SK-N-SH (cell line): ENCODE results near the gene ARHGAP26. TPM values are rescaled to one million over a fixed set of nuclear protein-coding genes. Genes with fewer than 3 reads are reported as not detected.

ENCODE experiments used
- CTCF ChIA-PET: fragments of 300-600, 350-600 bp; formaldehyde crosslinking; extraction: SDS; loops from one replicate; lab custom pipeline; 2021; lab: Yijun Ruan, JAX
- POLR2A ChIA-PET: fragments of 350-600 bp; sonication (Branson Sonifier 250); formaldehyde crosslinking; extraction: SDS; loops from one replicate; lab custom pipeline; 2020; ENCODE audit warnings: antibody characterized with exemption, inconsistent platforms; lab: Yijun Ruan, JAX
- DNase-seq: peaks from one replicate; pipeline ENCODE4 v3.0.0; 2012
- H2AFZ ChIP-seq: fragments of 200-600 bp; sonication (generic); 2 replicates; pipeline ENCODE4 v1.8.1; 2016; ENCODE audit warnings: antibody characterized with exemption, mild to moderate bottlenecking, low read depth
- H3F3A ChIP-seq: fragments of 200-600 bp; sonication (generic); replicated peaks from 2 replicates; pipeline ENCODE3; 2016; ENCODE audit warnings: antibody characterized with exemption, mild to moderate bottlenecking; ENCODE audit not compliant: insufficient read depth
- H3K27ac ChIP-seq, 2 experiments: fragments of 200-500 bp in 1 of 2; fragments of 200-600 bp in 1 of 2; sonication (Bioruptor generic) in 1 of 2; sonication (generic), shearing (Covaris generic) in 1 of 2; 2 replicates each; pipeline versions ENCODE4 v1.5.1 to v1.6.1; 2014 to 2016; ENCODE audit warnings: low read depth in 2 of 2, inconsistent platforms in 1 of 2, low read length in 1 of 2, mild to moderate bottlenecking in 1 of 2, mixed read lengths in 1 of 2
- H3K27me3 ChIP-seq: fragments of 200-600 bp; sonication (generic), shearing (Covaris generic); 2 replicates; pipeline ENCODE4 v1.6.1; 2016; ENCODE audit warnings: mixed run types; ENCODE audit not compliant: insufficient read depth
- H3K36me3 ChIP-seq, 2 experiments: fragments of 200-500 bp in 1 of 2; fragments of 200-600 bp in 1 of 2; sonication (Bioruptor generic) in 1 of 2; sonication (generic) in 1 of 2; replicated peaks in 1 of 2; 2 replicates each; pipeline versions ENCODE3 to v1.5.1; 2014 to 2016; ENCODE audit warnings: low read length in 1 of 2, mild to moderate bottlenecking in 1 of 2; ENCODE audit not compliant: insufficient read depth in 2 of 2, control insufficient read depth in 1 of 2
- H3K4me1 ChIP-seq, 2 experiments: fragments of 200-500 bp in 1 of 2; fragments of 200-600 bp in 1 of 2; sonication (Bioruptor generic) in 1 of 2; sonication (generic), shearing (Covaris generic) in 1 of 2; 2 replicates each; pipeline versions ENCODE4 v1.5.1 to v1.6.1; 2014 to 2016; ENCODE audit warnings: low read depth in 1 of 2, low read length in 1 of 2, mixed run types in 1 of 2; ENCODE audit not compliant: insufficient read depth in 2 of 2, control insufficient read depth in 1 of 2
- H3K4me2 ChIP-seq: fragments of 200-600 bp; sonication (generic), shearing (Covaris generic); 2 replicates; pipeline ENCODE4 v1.6.1; 2017; ENCODE audit warnings: mixed run types
- H3K4me3 ChIP-seq, 2 experiments: fragments of 200-500 bp in 1 of 2; fragments of 200-600 bp in 1 of 2; sonication (Bioruptor generic) in 1 of 2; sonication (generic), shearing (Covaris generic) in 1 of 2; 2 replicates each; pipeline versions ENCODE4 v1.5.1 to v1.8.1; 2014 to 2016; ENCODE audit warnings: low read depth in 2 of 2, inconsistent platforms in 1 of 2, low read length in 1 of 2, mild to moderate bottlenecking in 1 of 2, mixed read lengths in 1 of 2, moderate library complexity in 1 of 2
- H3K79me2 ChIP-seq: fragments of 200-600 bp; sonication (generic); 2 replicates; pipeline ENCODE4 v1.8.1; 2017; ENCODE audit warnings: mild to moderate bottlenecking; ENCODE audit not compliant: insufficient read depth
- H3K9ac ChIP-seq: fragments of 200-600 bp; sonication (generic); 2 replicates; pipeline ENCODE4 v1.6.1; 2017; ENCODE audit warnings: mixed run types
- H3K9me2 ChIP-seq: fragments of 200-600 bp; sonication (generic); 2 replicates; pipeline ENCODE4 v1.6.1; 2017; ENCODE audit warnings: mixed run types
- H3K9me3 ChIP-seq: fragments of 200-600 bp; sonication (generic); 2 replicates; pipeline ENCODE4 v1.6.1; 2017; ENCODE audit warnings: mixed run types, mild to moderate bottlenecking, moderate library complexity
- H4K20me1 ChIP-seq: fragments of 200-600 bp; sonication (generic); 2 replicates; pipeline ENCODE4 v1.6.1; 2017; ENCODE audit warnings: mild to moderate bottlenecking, mixed run types; ENCODE audit not compliant: insufficient read depth
- CHD2 ChIP-seq: fragments of 150-350 bp; IDR thresholded peaks from 2 replicates; pipeline ENCODE4 v1.6.1; 2018; ENCODE audit warnings: low read length; ENCODE audit not compliant: partially characterized antibody
- EZH2phosphoT487 ChIP-seq: fragments of 200-600 bp; sonication (generic); IDR thresholded peaks from 2 replicates; pipeline ENCODE4 v1.6.1; 2017; ENCODE audit warnings: low read depth, mixed run types, mild to moderate bottlenecking, antibody characterized with exemption, moderate library complexity, borderline replicate concordance
- FOSL2 ChIP-seq: IDR thresholded peaks from 2 replicates; pipeline ENCODE4 v1.4.0; 2012; ENCODE audit warnings: low read depth, mild to moderate bottlenecking, moderate library complexity, borderline replicate concordance
- FOXJ3 ChIP-seq: sonication (generic); formaldehyde crosslinking; IDR thresholded peaks from 2 replicates; pipeline ENCODE4 v1.5.1; 2020; ENCODE audit warnings: mild to moderate bottlenecking, missing genetic modification reagents
- GABPA ChIP-seq: IDR thresholded peaks from 2 replicates; pipeline ENCODE4 v1.4.0; 2012; ENCODE audit warnings: low read depth, mild to moderate bottlenecking
- GATA2 ChIP-seq: sonication (generic); formaldehyde crosslinking; IDR thresholded peaks from 2 replicates; pipeline ENCODE4 v1.5.0; 2020; ENCODE audit warnings: mild to moderate bottlenecking, missing genetic modification reagents
- JUND ChIP-seq: IDR thresholded peaks from 2 replicates; pipeline ENCODE4 v1.4.0; 2012
- NFIC ChIP-seq: IDR thresholded peaks from 2 replicates; pipeline ENCODE4 v1.4.0; 2012; ENCODE audit warnings: borderline replicate concordance
- RCOR1 ChIP-seq: fragments of 150-350 bp; IDR thresholded peaks from 2 replicates; pipeline ENCODE4 v1.6.1; 2017; ENCODE audit warnings: antibody characterized with exemption, low read length
- RFX5 ChIP-seq: IDR thresholded peaks from 2 replicates; pipeline ENCODE4 v1.6.1; 2012; ENCODE audit warnings: mild to moderate bottlenecking, improper control_type of control experiment, low read length
- RXRA ChIP-seq: IDR thresholded peaks from 2 replicates; pipeline ENCODE4 v1.4.0; 2012; ENCODE audit warnings: low read depth, mild to moderate bottlenecking, borderline replicate concordance
- TAF1 ChIP-seq: IDR thresholded peaks from 2 replicates; pipeline ENCODE4 v1.6.1; 2012; ENCODE audit warnings: low read depth, mild to moderate bottlenecking, low read length, moderate library complexity, borderline replicate concordance
- USF1 ChIP-seq: IDR thresholded peaks from 2 replicates; pipeline ENCODE4 v1.4.0; 2012; ENCODE audit warnings: low read depth, borderline replicate concordance
- USF2 ChIP-seq: fragments of 150-350 bp; IDR thresholded peaks from 2 replicates; pipeline ENCODE4 v1.6.1; 2017; ENCODE audit warnings: antibody characterized with exemption, low read length, low read depth, borderline replicate concordance
- ZBTB33 ChIP-seq: IDR thresholded peaks from 2 replicates; pipeline ENCODE4 v1.4.0; 2012; ENCODE audit warnings: low read depth, borderline replicate concordance
- WGBS: methylation state at CpG from one replicate; pipeline ENCODE4 v1.1.6; 2017; ENCODE audit warnings: low lambda C conversion rate; 5-methylcytosine and 5-hydroxymethylcytosine counted together
- polyA plus RNA-seq, 3 experiments: library from polyadenylated mRNA; depleted of rRNA; stranded (reverse); fragments of >200 nt; gene quantifications; 2 replicates each; pipeline ENCODE4 v1.2.3, GENCODE V29; 2012
- TF ChIP-seq, protein P1 (sequence below): IDR thresholded peaks from 2 replicates; pipeline ENCODE4 v1.6.1; 2012; ENCODE audit warnings: mild to moderate bottlenecking, low read depth, low read length, moderate library complexity
- TF ChIP-seq, protein P2 (sequence below): IDR thresholded peaks from 2 replicates; pipeline ENCODE4; 2012
- TF ChIP-seq, protein P3 (sequence below): IDR thresholded peaks from 2 replicates; pipeline ENCODE4 v1.4.0; 2012; ENCODE audit warnings: low read depth

The ARHGAP26 gene
- polyA plus RNA-seq, 1 of the 3 experiments (the other 2 are of a cell fraction) = 6.1 TPM

DNA sequence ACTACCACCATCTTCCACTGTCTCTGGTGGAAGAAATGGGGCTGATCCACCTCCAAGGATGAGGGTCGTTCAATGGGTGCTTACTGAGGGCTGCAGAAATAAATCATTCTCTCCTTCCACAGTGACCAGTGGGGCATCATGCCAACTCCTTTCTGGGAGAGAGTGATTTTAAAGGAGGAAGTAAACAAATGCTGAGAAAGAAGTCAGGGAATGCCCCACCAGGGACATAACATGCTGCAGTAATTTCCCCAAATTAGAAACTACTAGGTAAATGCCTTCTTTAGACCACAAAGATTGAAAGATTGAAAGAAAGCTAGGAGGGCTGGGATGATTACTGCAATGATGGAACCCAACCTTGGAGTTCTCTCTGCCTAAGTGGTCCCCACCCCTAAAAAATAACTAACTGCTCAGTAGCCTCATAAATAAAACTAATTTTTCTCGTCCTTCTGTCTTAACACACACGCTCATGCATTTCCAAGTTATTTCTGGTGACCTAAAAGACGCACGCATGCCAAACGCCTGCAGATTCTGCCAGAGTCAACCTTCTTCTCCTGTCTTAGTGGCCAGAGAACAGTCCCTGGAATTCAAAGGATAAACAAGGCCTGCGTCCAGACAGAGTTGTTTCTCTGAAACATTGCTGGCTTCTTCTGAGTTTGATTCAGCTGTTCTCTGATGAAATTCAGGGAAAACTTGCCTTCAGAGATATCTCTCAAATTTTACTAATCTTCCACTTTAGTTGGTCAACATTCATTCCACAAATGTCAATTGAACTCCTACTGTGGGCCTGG, 383.3 kb downstream of the ARHGAP26 start (continued):
- TF ChIP-seq, protein P1, sequence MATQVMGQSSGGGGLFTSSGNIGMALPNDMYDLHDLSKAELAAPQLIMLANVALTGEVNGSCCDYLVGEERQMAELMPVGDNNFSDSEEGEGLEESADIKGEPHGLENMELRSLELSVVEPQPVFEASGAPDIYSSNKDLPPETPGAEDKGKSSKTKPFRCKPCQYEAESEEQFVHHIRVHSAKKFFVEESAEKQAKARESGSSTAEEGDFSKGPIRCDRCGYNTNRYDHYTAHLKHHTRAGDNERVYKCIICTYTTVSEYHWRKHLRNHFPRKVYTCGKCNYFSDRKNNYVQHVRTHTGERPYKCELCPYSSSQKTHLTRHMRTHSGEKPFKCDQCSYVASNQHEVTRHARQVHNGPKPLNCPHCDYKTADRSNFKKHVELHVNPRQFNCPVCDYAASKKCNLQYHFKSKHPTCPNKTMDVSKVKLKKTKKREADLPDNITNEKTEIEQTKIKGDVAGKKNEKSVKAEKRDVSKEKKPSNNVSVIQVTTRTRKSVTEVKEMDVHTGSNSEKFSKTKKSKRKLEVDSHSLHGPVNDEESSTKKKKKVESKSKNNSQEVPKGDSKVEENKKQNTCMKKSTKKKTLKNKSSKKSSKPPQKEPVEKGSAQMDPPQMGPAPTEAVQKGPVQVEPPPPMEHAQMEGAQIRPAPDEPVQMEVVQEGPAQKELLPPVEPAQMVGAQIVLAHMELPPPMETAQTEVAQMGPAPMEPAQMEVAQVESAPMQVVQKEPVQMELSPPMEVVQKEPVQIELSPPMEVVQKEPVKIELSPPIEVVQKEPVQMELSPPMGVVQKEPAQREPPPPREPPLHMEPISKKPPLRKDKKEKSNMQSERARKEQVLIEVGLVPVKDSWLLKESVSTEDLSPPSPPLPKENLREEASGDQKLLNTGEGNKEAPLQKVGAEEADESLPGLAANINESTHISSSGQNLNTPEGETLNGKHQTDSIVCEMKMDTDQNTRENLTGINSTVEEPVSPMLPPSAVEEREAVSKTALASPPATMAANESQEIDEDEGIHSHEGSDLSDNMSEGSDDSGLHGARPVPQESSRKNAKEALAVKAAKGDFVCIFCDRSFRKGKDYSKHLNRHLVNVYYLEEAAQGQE = no peak

GRCh38 chr5:143154510-143155370, 384.6 kb downstream of the ARHGAP26 start:
- TF ChIP-seq, protein P2, sequence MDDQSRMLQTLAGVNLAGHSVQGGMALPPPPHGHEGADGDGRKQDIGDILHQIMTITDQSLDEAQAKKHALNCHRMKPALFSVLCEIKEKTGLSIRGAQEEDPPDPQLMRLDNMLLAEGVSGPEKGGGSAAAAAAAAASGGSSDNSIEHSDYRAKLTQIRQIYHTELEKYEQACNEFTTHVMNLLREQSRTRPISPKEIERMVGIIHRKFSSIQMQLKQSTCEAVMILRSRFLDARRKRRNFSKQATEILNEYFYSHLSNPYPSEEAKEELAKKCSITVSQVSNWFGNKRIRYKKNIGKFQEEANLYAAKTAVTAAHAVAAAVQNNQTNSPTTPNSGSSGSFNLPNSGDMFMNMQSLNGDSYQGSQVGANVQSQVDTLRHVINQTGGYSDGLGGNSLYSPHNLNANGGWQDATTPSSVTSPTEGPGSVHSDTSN = no peak
- TF ChIP-seq FOSL2 (no peak), JUND (no peak), RCOR1 (no peak), RXRA (no peak), RFX5 (no peak), EZH2phosphoT487 (no peak), FOXJ3 (no peak), NFIC (no peak), USF2 (no peak), USF1 (no peak), GABPA (no peak), ZBTB33 (no peak), GATA2 (CRISPR knock-in tag) (no peak), CHD2 (no peak), TAF1 (no peak)
- TF ChIP-seq, protein P3, sequence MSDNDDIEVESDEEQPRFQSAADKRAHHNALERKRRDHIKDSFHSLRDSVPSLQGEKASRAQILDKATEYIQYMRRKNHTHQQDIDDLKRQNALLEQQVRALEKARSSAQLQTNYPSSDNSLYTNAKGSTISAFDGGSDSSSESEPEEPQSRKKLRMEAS = no peak

More at GRCh38 chr5:143154510-143155370, 384.6 kb downstream of the ARHGAP26 start:
- H3K4me2 ChIP-seq = peak overlapping the region; percentile 46
- POLR2A ChIA-PET = no interaction called here
- H3K4me1 ChIP-seq = peaks cover 0 to 17% of the 10 kb centered on the region in 2 experiments; a peak in 2 of 4 replicates
- no peaks in the 10 kb centered on the region for H3K9me2 ChIP-seq
- peaks cover 4% of the 10 kb centered on the region for H3F3A ChIP-seq
- CTCF ChIA-PET = no interaction called here
- no peak overlapping the region for H3K4me3 ChIP-seq
- H3K79me2 ChIP-seq = no peaks in the 10 kb centered on the region
- no peaks in the 10 kb centered on the region for H3K9me3 ChIP-seq
- H3K27ac ChIP-seq = peak overlapping the region in 1 of 2 experiments; percentile 71; a peak in 3 of 4 replicates
- DNase-seq = no peak
- no peaks in the 10 kb centered on the region for H4K20me1 ChIP-seq
- peak overlapping the region; percentile 76 for H2AFZ ChIP-seq
- no peaks in the 10 kb centered on the region for H3K27me3 ChIP-seq
- H3K36me3 ChIP-seq = peaks cover 0 to 17% of the 10 kb centered on the region in 2 experiments
- 74% methylated on average over 5 of the region's 5 CpGs for WGBS
- peak overlapping the region; percentile 45; the same call in 1 of the 2 replicates for H3K9ac ChIP-seq
